HepG2 (cell line): ENCODE measurements around the gene C2. TPM values are rescaled to one million over a fixed set of nuclear protein-coding genes. Genes with fewer than 3 reads are reported as not detected.

Source experiments
- GATAD2A ChIP-seq: IDR thresholded peaks from 2 replicates; pipeline ENCODE4 v1.6.1; 2016
- LCORL ChIP-seq, 2 experiments: fragments of 450-650 bp in 1 of 2; sonication (generic) in 1 of 2; formaldehyde crosslinking in 1 of 2; IDR thresholded peaks; 2 replicates each; pipeline versions ENCODE4 v1.5.0 to v1.6.1; 2017 to 2020; ENCODE audit warnings: antibody characterized with exemption in 1 of 2, missing genetic modification reagents in 1 of 2
- MED1 ChIP-seq: sonication (generic); formaldehyde crosslinking; IDR thresholded peaks from 2 replicates; pipeline ENCODE4 v1.4.0; 2020; ENCODE audit warnings: missing genetic modification reagents
- NRL ChIP-seq: sonication (generic); formaldehyde crosslinking; IDR thresholded peaks from 2 replicates; pipeline ENCODE4 v1.5.0; 2020; ENCODE audit warnings: missing genetic modification reagents, mild to moderate bottlenecking, moderate library complexity, borderline replicate concordance
- RAD21 ChIP-seq: fragments of 450-650 bp; formaldehyde crosslinking; IDR thresholded peaks from 2 replicates; pipeline ENCODE4 v1.5.0; 2020; ENCODE audit warnings: mild to moderate bottlenecking
- RXRB ChIP-seq: IDR thresholded peaks from 2 replicates; pipeline ENCODE4 v1.6.1; 2016; ENCODE audit warnings: borderline replicate concordance, missing genetic modification reagents, missing compliant biosample characterization
- SAP130 ChIP-seq: IDR thresholded peaks from 2 replicates; pipeline ENCODE4 v1.6.1; 2016; ENCODE audit warnings: low read depth
- SMC3 ChIP-seq: IDR thresholded peaks from 2 replicates; pipeline ENCODE4 v1.6.1; 2011; ENCODE audit warnings: low read length, improper control_type of control experiment
- SOX6 ChIP-seq, 2 experiments: fragments of 450-650 bp in 1 of 2; sonication (generic) in 1 of 2; formaldehyde crosslinking in 1 of 2; IDR thresholded peaks; 2 replicates each; pipeline versions ENCODE4 v1.4.0 to v1.6.1; 2017 to 2020; ENCODE audit warnings: antibody characterized with exemption in 1 of 2, mild to moderate bottlenecking in 1 of 2, missing genetic modification reagents in 1 of 2
- STAG1 ChIP-seq: sonication (generic); formaldehyde crosslinking; IDR thresholded peaks from 2 replicates; pipeline ENCODE4 v1.4.0; 2020; ENCODE audit warnings: missing genetic modification reagents
- TEAD3 ChIP-seq: optimal IDR thresholded peaks from 2 replicates; pipeline ENCODE3; 2016; ENCODE audit warnings: borderline replicate concordance
- ZNF224 ChIP-seq: sonication (generic); formaldehyde crosslinking; IDR thresholded peaks from 2 replicates; pipeline ENCODE4 v1.5.0; 2020; ENCODE audit warnings: mild to moderate bottlenecking, missing genetic modification reagents
- ZNF792 ChIP-seq: IDR thresholded peaks from 2 replicates; pipeline ENCODE4 v1.6.1; 2016
- polyA plus RNA-seq, 8 experiments: library from polyadenylated mRNA; depleted of rRNA in 3 of 8; stranded (reverse) in 7 of 8; unstranded in 1 of 8; fragments of >200 nt; fragmentation: Illumina TruSeq in 4 of 8; extraction: Trizol in 4 of 8; gene quantifications; 2 replicates each; pipeline versions ENCODE4 v1.2.1 to v1.2.3, GENCODE V29; 2011 to 2016; ENCODE audit warnings: low read depth in 4 of 8, missing spikeins in 1 of 8, mixed read lengths in 1 of 8; ENCODE audit not compliant: insufficient read depth in 1 of 8
- total RNA-seq, 5 experiments: library from RNA; depleted of rRNA; stranded (reverse); fragments of >200 nt; fragmentation: Illumina TruSeq; extraction: Trizol; gene quantifications; 2 replicates each; pipeline ENCODE4 v1.2.3, GENCODE V29; 2016; ENCODE audit warnings: low read depth in 1 of 5
- TF ChIP-seq, protein P1 (sequence below), 2 experiments: sonication (generic) in 1 of 2; formaldehyde crosslinking in 1 of 2; IDR thresholded peaks; 2 replicates each; pipeline versions ENCODE4 v1.4.0 to v1.6.1; 2018 to 2020; ENCODE audit warnings: missing genetic modification reagents in 2 of 2, borderline replicate concordance in 1 of 2, low read depth in 1 of 2, mild to moderate bottlenecking in 1 of 2, missing biosample characterization in 1 of 2
- TF ChIP-seq, protein P2 (sequence below): sonication (generic); formaldehyde crosslinking; conservative IDR thresholded peaks from 2 replicates; pipeline ENCODE4 v1.4.0; 2020; ENCODE audit warnings: missing genetic modification reagents
- TF ChIP-seq, protein P3 (sequence below): sonication (generic); formaldehyde crosslinking; IDR thresholded peaks from 2 replicates; pipeline ENCODE4 v1.4.0; 2020; ENCODE audit warnings: missing genetic modification reagents
- TF ChIP-seq, protein P4 (sequence below): IDR thresholded peaks from 2 replicates; pipeline ENCODE4 v1.6.1; 2018; ENCODE audit warnings: missing genetic modification reagents
- TF ChIP-seq, protein P5 (sequence below): sonication (generic); formaldehyde crosslinking; IDR thresholded peaks from 2 replicates; pipeline ENCODE4 v1.5.0; 2020; ENCODE audit warnings: mild to moderate bottlenecking, missing genetic modification reagents, moderate library complexity

The C2 gene
- total and polyA plus RNA-seq, 2 of the 13 experiments (the other 11 are each of a cell fraction or from before 2014, with no cell fraction given): 165 to 307 TPM

DNA sequence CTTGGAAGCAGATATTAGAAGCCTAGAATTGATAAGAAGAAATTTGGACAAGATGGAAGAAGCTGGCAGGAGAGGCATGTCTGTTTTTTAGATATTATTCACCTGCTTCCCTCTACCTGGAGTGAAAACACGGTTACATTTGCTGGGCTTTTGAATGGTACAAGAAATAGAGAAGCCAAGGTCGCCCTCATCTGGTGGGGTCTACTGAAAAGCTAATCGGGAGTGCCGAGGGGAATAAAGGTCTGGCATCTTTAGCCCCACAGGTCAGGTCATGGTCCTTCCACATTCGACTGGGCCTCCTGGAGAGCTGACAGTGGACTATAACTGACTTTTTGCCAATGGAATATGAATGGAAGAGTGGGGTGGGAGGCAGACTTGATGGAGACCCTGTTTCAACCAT, 4.6 kb upstream of the C2 start (continued):
- TF ChIP-seq LCORL (IDR thresholded peaks at IDR 0.05) (no peak), LCORL (CRISPR knock-in tag; IDR thresholded peaks at IDR 0.05) (0 out of 2 replicates have a peak, but pooled peaks have one; percentile 64), TEAD3 (CRISPR knock-in tag) (peak; percentile 7), RAD21 (CRISPR knock-in tag) (peak; percentile 77), NRL (CRISPR knock-in tag) (no peak), RXRB (CRISPR knock-in tag) (peak; percentile 32; the same call in 1 of the 2 replicates), STAG1 (peak; percentile 87), SOX6 (IDR thresholded peaks at IDR 0.05) (no peak), SOX6 (CRISPR knock-in tag; IDR thresholded peaks at IDR 0.05) (0 out of 2 replicates have a peak, but pooled peaks have one; percentile 25), GATAD2A (peak; percentile 64), SMC3 (peak; percentile 76), SAP130 (peak; percentile 48; the same call in 1 of the 2 replicates), MED1 (CRISPR knock-in tag) (0 out of 2 replicates have a peak, but pooled peaks have one; percentile 32), ZNF792 (CRISPR knock-in tag) (0 out of 2 replicates have a peak, but pooled peaks have one; percentile 19), ZNF224 (CRISPR knock-in tag) (no peak)
- TF ChIP-seq, protein P1, sequence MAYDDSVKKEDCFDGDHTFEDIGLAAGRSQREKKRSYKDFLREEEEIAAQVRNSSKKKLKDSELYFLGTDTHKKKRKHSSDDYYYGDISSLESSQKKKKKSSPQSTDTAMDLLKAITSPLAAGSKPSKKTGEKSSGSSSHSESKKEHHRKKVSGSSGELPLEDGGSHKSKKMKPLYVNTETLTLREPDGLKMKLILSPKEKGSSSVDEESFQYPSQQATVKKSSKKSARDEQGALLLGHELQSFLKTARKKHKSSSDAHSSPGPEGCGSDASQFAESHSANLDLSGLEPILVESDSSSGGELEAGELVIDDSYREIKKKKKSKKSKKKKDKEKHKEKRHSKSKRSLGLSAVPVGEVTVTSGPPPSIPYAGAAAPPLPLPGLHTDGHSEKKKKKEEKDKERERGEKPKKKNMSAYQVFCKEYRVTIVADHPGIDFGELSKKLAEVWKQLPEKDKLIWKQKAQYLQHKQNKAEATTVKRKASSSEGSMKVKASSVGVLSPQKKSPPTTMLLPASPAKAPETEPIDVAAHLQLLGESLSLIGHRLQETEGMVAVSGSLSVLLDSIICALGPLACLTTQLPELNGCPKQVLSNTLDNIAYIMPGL (CRISPR knock-in tag; IDR thresholded peaks at IDR 0.05; ENCODE audit: borderline replicate concordance in 1 of 2, low read depth in 1 of 2): no peak
- TF ChIP-seq, protein P2, sequence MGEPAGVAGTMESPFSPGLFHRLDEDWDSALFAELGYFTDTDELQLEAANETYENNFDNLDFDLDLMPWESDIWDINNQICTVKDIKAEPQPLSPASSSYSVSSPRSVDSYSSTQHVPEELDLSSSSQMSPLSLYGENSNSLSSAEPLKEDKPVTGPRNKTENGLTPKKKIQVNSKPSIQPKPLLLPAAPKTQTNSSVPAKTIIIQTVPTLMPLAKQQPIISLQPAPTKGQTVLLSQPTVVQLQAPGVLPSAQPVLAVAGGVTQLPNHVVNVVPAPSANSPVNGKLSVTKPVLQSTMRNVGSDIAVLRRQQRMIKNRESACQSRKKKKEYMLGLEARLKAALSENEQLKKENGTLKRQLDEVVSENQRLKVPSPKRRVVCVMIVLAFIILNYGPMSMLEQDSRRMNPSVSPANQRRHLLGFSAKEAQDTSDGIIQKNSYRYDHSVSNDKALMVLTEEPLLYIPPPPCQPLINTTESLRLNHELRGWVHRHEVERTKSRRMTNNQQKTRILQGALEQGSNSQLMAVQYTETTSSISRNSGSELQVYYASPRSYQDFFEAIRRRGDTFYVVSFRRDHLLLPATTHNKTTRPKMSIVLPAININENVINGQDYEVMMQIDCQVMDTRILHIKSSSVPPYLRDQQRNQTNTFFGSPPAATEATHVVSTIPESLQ (CRISPR knock-in tag): 0 out of 2 replicates have a peak, but pooled peaks have one; percentile 56
- TF ChIP-seq, protein P3, sequence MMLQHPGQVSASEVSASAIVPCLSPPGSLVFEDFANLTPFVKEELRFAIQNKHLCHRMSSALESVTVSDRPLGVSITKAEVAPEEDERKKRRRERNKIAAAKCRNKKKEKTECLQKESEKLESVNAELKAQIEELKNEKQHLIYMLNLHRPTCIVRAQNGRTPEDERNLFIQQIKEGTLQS (CRISPR knock-in tag): no peak
- TF ChIP-seq, protein P4, sequence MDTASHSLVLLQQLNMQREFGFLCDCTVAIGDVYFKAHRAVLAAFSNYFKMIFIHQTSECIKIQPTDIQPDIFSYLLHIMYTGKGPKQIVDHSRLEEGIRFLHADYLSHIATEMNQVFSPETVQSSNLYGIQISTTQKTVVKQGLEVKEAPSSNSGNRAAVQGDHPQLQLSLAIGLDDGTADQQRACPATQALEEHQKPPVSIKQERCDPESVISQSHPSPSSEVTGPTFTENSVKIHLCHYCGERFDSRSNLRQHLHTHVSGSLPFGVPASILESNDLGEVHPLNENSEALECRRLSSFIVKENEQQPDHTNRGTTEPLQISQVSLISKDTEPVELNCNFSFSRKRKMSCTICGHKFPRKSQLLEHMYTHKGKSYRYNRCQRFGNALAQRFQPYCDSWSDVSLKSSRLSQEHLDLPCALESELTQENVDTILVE (CRISPR knock-in tag): 0 out of 2 replicates have a peak, but pooled peaks have one; percentile 55
- TF ChIP-seq, protein P5, sequence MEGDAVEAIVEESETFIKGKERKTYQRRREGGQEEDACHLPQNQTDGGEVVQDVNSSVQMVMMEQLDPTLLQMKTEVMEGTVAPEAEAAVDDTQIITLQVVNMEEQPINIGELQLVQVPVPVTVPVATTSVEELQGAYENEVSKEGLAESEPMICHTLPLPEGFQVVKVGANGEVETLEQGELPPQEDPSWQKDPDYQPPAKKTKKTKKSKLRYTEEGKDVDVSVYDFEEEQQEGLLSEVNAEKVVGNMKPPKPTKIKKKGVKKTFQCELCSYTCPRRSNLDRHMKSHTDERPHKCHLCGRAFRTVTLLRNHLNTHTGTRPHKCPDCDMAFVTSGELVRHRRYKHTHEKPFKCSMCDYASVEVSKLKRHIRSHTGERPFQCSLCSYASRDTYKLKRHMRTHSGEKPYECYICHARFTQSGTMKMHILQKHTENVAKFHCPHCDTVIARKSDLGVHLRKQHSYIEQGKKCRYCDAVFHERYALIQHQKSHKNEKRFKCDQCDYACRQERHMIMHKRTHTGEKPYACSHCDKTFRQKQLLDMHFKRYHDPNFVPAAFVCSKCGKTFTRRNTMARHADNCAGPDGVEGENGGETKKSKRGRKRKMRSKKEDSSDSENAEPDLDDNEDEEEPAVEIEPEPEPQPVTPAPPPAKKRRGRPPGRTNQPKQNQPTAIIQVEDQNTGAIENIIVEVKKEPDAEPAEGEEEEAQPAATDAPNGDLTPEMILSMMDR (CRISPR knock-in tag): peak; percentile 84
